Measurements from ENCODE around the gene CSRP1. TPM values are rescaled to one million over a fixed set of nuclear protein-coding genes. Genes with fewer than 3 reads are reported as not detected.

Gene CSRP1
- total RNA-seq, 3 donors from 2014 or later, result 150 to 1,587 (median 214) TPM

GRCh38 chr1:201459775-201460174 lies 47.1 kb downstream of the CSRP1 start:
- ATAC-seq (no peak), DNase-seq (no peak)
- no peaks in the 10 kb centered on the region for H3K4me1 ChIP-seq (ENCODE audit: low read depth)
- no peaks in the 10 kb centered on the region for H3K36me3 ChIP-seq (ENCODE audit: low read depth)
- TF ChIP-seq, protein P1, sequence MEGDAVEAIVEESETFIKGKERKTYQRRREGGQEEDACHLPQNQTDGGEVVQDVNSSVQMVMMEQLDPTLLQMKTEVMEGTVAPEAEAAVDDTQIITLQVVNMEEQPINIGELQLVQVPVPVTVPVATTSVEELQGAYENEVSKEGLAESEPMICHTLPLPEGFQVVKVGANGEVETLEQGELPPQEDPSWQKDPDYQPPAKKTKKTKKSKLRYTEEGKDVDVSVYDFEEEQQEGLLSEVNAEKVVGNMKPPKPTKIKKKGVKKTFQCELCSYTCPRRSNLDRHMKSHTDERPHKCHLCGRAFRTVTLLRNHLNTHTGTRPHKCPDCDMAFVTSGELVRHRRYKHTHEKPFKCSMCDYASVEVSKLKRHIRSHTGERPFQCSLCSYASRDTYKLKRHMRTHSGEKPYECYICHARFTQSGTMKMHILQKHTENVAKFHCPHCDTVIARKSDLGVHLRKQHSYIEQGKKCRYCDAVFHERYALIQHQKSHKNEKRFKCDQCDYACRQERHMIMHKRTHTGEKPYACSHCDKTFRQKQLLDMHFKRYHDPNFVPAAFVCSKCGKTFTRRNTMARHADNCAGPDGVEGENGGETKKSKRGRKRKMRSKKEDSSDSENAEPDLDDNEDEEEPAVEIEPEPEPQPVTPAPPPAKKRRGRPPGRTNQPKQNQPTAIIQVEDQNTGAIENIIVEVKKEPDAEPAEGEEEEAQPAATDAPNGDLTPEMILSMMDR (IDR thresholded peaks at IDR 0.05), result no peak
- intact Hi-C loops (cut with DNase I, micrococcal nuclease), result no loop called here
- H3K9me3 ChIP-seq, result no peaks in the 10 kb centered on the region
- no peak overlapping the region for H3K4me3 ChIP-seq

GRCh38 chr1:201459052-201459451 lies 47.9 kb downstream of the CSRP1 start:
- Histone ChIP-seq H3K9me3 (no peaks in the 10 kb centered on the region), H3K36me3 (ENCODE audit: low read depth) (no peaks in the 10 kb centered on the region), H3K4me1 (ENCODE audit: low read depth) (no peaks in the 10 kb centered on the region), H3K4me3 (no peak overlapping the region)
- intact Hi-C loops (cut with DNase I, micrococcal nuclease), result no loop called here
- DNase-seq (no peak), ATAC-seq (no peak)
- TF ChIP-seq, protein P1 (IDR thresholded peaks at IDR 0.05), result no peak

DNA sequence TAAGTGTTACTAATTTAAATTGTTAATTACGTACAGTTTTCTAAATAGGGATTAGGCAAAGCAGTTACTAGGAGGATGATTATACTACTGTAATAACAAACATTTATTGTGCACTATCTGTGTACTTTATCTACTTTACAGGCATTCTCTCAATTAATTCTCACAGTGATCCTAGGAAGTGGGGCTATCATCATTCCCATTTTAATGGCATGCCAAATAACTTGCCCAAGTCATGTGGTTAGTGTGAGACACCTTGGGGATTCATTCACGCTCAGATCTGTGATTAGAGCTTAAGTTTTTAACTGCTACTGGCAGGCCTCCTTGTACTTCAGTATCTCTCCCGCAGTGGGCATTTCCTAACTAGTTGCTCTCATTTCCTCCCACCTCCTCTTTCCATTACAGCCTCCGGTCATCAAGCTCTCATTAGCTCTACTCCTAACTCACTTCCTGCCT lies 49.4 kb downstream of the CSRP1 start:
- H3K4me3 ChIP-seq, result no peak overlapping the region
- no peaks in the 10 kb centered on the region for H3K4me1 ChIP-seq (ENCODE audit: low read depth)
- ATAC-seq (no peak), DNase-seq (no peak)
- intact Hi-C loops (cut with DNase I, micrococcal nuclease), result no loop called here
- TF ChIP-seq, protein P1 (IDR thresholded peaks at IDR 0.05), result no peak
- H3K9me3 ChIP-seq, result no peaks in the 10 kb centered on the region
- H3K36me3 ChIP-seq (ENCODE audit: low read depth), result no peaks in the 10 kb centered on the region

GRCh38 chr1:201456499-201457309 lies 50.2 kb downstream of the CSRP1 start:
- Histone ChIP-seq H3K4me1 (ENCODE audit: low read depth) (no peaks in the 10 kb centered on the region), H3K36me3 (ENCODE audit: low read depth) (no peaks in the 10 kb centered on the region), H3K9me3 (no peaks in the 10 kb centered on the region), H3K4me3 (no peak overlapping the region)
- TF ChIP-seq, protein P1 (IDR thresholded peaks at IDR 0.05), result no peak
- intact Hi-C loops (cut with DNase I, micrococcal nuclease), result no loop called here
- DNase-seq, result peak in 1 of 3 donors; percentile 35
- ATAC-seq, result peak; percentile 55

DNA sequence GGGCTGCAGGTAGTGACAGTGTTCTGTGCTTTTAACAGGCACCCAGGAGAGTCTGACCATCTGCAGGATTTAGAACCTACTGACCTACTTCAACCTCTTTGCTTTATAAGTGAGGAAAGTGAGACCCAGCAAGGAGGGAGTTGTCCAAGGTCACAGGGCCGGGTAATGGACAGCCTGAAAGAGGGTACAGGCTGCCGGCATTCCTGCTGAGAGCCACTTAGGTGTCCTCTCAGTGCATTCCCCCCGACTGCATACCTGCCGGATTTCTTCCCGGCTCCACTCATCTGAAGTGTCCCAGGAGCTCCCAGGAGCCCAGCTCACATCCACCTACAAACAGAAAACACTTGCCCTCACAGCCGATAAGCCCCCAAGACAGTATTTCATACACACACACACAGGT lies 51.8 kb downstream of the CSRP1 start:
- Histone ChIP-seq H3K4me3 (no peak overlapping the region), H3K9me3 (no peaks in the 10 kb centered on the region), H3K36me3 (ENCODE audit: low read depth) (no peaks in the 10 kb centered on the region), H3K4me1 (ENCODE audit: low read depth) (no peaks in the 10 kb centered on the region)
- intact Hi-C loops (cut with DNase I, micrococcal nuclease), result no loop called here
- TF ChIP-seq, protein P1 (IDR thresholded peaks at IDR 0.05), result no peak
- no peak for DNase-seq
- ATAC-seq, result no peak

All from mucosa of descending colon (tissue), 3 donors.